CD14-positive monocyte (primary cell): ENCODE results near the gene ATE1. TPM values are rescaled to one million over a fixed set of nuclear protein-coding genes. Genes with fewer than 3 reads are reported as not detected.

Experiments
- DNase-seq, 3 donors: peaks; one replicate each; pipeline ENCODE4 v3.0.0-alpha.2; 2011 to 2022
- H2AFZ ChIP-seq: 2 replicates; pipeline ENCODE4 v1.6.0; 2012; ENCODE audit warnings: mild to moderate bottlenecking, low read depth, low read length, inconsistent platforms; ENCODE audit not compliant: insufficient read depth, poor library complexity, severe bottlenecking
- H3K27ac ChIP-seq, 2 donors: 1 replicate in 1 of 2; 2 replicates in 1 of 2; pipeline ENCODE4 v1.5.1; 2012 to 2013; ENCODE audit warnings: low read length in 2 of 2, control low read depth in 1 of 2, inconsistent platforms in 1 of 2, low read depth in 1 of 2, mild to moderate bottlenecking in 1 of 2
- H3K27me3 ChIP-seq, 2 donors: one replicate each; pipeline versions ENCODE4 v1.6.0 to v1.6.1; 2011 to 2013; ENCODE audit warnings: low read length in 2 of 2; ENCODE audit not compliant: control insufficient read depth in 2 of 2, insufficient read depth in 2 of 2
- H3K36me3 ChIP-seq, 2 donors: replicated peaks in 1 of 2; 1 replicate in 1 of 2; 2 replicates in 1 of 2; pipeline versions ENCODE4 v1.5.1 to v1.6.1; 2012 to 2013; ENCODE audit warnings: low read length in 2 of 2, control low read depth in 1 of 2, inconsistent platforms in 1 of 2, mild to moderate bottlenecking in 1 of 2; ENCODE audit not compliant: insufficient read depth in 2 of 2, control insufficient read depth in 1 of 2
- H3K4me1 ChIP-seq, 2 donors: 1 replicate in 1 of 2; 2 replicates in 1 of 2; pipeline versions ENCODE4 v1.5.1 to v1.6.1; 2012 to 2013; ENCODE audit warnings: low read length in 2 of 2, control low read depth in 1 of 2, inconsistent platforms in 1 of 2, mild to moderate bottlenecking in 1 of 2, moderate library complexity in 1 of 2; ENCODE audit not compliant: insufficient read depth in 2 of 2, control insufficient read depth in 1 of 2
- H3K4me2 ChIP-seq: replicated peaks from 2 replicates; pipeline ENCODE3; 2012; ENCODE audit warnings: low read length, moderate library complexity, mild to moderate bottlenecking; ENCODE audit not compliant: poor library complexity, severe bottlenecking; ENCODE audit errors: extremely low read depth
- H3K4me3 ChIP-seq, 3 experiments: fragments of 200-600 bp in 1 of 3; sonication (generic) in 1 of 3; replicated peaks in 1 of 3; 1 replicate in 2 of 3; 2 replicates in 1 of 3; pipeline ENCODE4 v1.5.1; 2011 to 2013; ENCODE audit warnings: low read length in 3 of 3, mild to moderate bottlenecking in 3 of 3, control low read depth in 2 of 3, low read depth in 2 of 3, inconsistent platforms in 1 of 3, moderate library complexity in 1 of 3
- H3K79me2 ChIP-seq: 2 replicates; pipeline ENCODE4 v1.6.0; 2012; ENCODE audit warnings: mild to moderate bottlenecking, control low read depth, inconsistent platforms, low read length, moderate library complexity; ENCODE audit not compliant: insufficient read depth
- H3K9ac ChIP-seq: 2 replicates; pipeline ENCODE4 v1.6.0; 2017; ENCODE audit warnings: low read length, mild to moderate bottlenecking; ENCODE audit not compliant: insufficient read depth, poor library complexity, severe bottlenecking
- H3K9me3 ChIP-seq, 2 donors: replicated peaks in 1 of 2; 1 replicate in 1 of 2; 2 replicates in 1 of 2; pipeline versions ENCODE4 v1.5.1 to v1.6.1; 2012 to 2013; ENCODE audit warnings: low read length in 2 of 2, control low read depth in 1 of 2; ENCODE audit not compliant: control insufficient read depth in 1 of 2, insufficient read depth in 1 of 2
- H4K20me1 ChIP-seq: 2 replicates; pipeline ENCODE4 v1.6.0; 2012; ENCODE audit warnings: mild to moderate bottlenecking, low read length, control low read depth, moderate library complexity; ENCODE audit not compliant: insufficient read depth
- H3K27ac Mint-ChIP-seq, 7 donors: one replicate each; pipeline ENCODE4 v1.8.0; 2020; ENCODE audit warnings: mild to moderate bottlenecking in 7 of 7, mixed read lengths in 7 of 7, moderate library complexity in 6 of 7, inconsistent platforms in 2 of 7
- H3K27me3 Mint-ChIP-seq, 3 donors: one replicate each; pipeline ENCODE4 v1.8.0; 2021 to 2022; ENCODE audit warnings: low read depth in 3 of 3, mild to moderate bottlenecking in 3 of 3, mixed read lengths in 3 of 3, moderate library complexity in 3 of 3, inconsistent platforms in 1 of 3
- H3K36me3 Mint-ChIP-seq, 2 donors: one replicate each; pipeline ENCODE4 v1.8.0; 2020; ENCODE audit warnings: mixed read lengths in 2 of 2, inconsistent platforms in 1 of 2, mild to moderate bottlenecking in 1 of 2
- H3K4me1 Mint-ChIP-seq: one replicate; pipeline ENCODE4 v1.8.0; 2020; ENCODE audit warnings: mild to moderate bottlenecking, mixed read lengths
- H3K4me3 Mint-ChIP-seq, 2 donors: one replicate each; pipeline ENCODE4 v1.8.0; 2020; ENCODE audit warnings: mild to moderate bottlenecking in 2 of 2, mixed read lengths in 2 of 2, moderate library complexity in 1 of 2
- H3K9me3 Mint-ChIP-seq, 7 donors: one replicate each; pipeline ENCODE4 v1.8.0; 2020 to 2022; ENCODE audit warnings: mixed read lengths in 7 of 7, mild to moderate bottlenecking in 6 of 7, moderate library complexity in 6 of 7, inconsistent platforms in 2 of 7
- WGBS: methylation state at CpG from one replicate; pipeline ENCODE4 v1.1.5; 2013; ENCODE audit warnings: missing lambda C conversion rate; ENCODE audit not compliant: insufficient coverage; 5-methylcytosine and 5-hydroxymethylcytosine counted together
- intact Hi-C, 2 donors: fragments of 100-400 bp; cut with micrococcal nuclease; formaldehyde crosslinking; loops; one replicate each; pipeline versions ENCODE4 v1.15.0 to v1.15.1; 2023
- polyA plus RNA-seq, 3 donors: library from polyadenylated mRNA; depleted of rRNA in 1 of 3; unstranded in 2 of 3; stranded (reverse) in 1 of 3; fragments of 300-500 nt in 2 of 3; fragments of >200 nt in 1 of 3; fragmentation: Illumina TruSeq in 2 of 3; gene quantifications; 1 replicate in 2 of 3; 2 replicates in 1 of 3; pipeline ENCODE4 v1.2.3, GENCODE V29; 2012 to 2021
- TF ChIP-seq, protein P1 (sequence below): fragments of 200-600 bp; IDR thresholded peaks from one replicate; pipeline ENCODE4 v1.8.0; 2022; ENCODE audit warnings: antibody characterized with exemption, mild to moderate bottlenecking

ATE1 gene
- polyA plus RNA-seq, 3 donors, result 9.2 to 19.5 (median 15.8) TPM

DNA sequence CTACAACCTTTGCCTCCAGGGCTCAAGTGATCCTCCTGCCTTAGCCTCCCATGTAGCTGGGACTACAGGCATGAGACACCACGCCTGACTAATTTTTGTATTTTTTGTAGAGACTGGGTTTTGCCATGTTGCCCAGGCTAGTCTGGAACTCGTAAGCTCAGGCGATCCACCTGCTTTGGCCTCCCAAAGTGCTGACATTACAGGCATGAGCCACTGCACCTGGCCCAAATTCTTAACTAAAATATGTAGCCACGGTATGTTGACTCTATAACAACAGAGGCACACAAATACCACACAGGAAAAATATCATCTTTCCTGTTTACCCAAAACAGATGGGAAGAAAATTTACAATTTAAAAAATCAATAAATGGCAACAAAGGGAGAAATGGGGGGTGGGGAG, 115.8 kb downstream of the ATE1 start:
- H3K9me3 Mint-ChIP-seq, result peaks cover 0 to 2% (median 0%) of the 10 kb centered on the region in 7 donors
- H3K27ac ChIP-seq, result no peak overlapping the region
- no peaks in the 10 kb centered on the region for H3K4me1 Mint-ChIP-seq
- no peaks in the 10 kb centered on the region for H3K9me3 ChIP-seq
- H2AFZ ChIP-seq, result no peak overlapping the region
- no peaks in the 10 kb centered on the region for H3K79me2 ChIP-seq
- TF ChIP-seq, protein P1, sequence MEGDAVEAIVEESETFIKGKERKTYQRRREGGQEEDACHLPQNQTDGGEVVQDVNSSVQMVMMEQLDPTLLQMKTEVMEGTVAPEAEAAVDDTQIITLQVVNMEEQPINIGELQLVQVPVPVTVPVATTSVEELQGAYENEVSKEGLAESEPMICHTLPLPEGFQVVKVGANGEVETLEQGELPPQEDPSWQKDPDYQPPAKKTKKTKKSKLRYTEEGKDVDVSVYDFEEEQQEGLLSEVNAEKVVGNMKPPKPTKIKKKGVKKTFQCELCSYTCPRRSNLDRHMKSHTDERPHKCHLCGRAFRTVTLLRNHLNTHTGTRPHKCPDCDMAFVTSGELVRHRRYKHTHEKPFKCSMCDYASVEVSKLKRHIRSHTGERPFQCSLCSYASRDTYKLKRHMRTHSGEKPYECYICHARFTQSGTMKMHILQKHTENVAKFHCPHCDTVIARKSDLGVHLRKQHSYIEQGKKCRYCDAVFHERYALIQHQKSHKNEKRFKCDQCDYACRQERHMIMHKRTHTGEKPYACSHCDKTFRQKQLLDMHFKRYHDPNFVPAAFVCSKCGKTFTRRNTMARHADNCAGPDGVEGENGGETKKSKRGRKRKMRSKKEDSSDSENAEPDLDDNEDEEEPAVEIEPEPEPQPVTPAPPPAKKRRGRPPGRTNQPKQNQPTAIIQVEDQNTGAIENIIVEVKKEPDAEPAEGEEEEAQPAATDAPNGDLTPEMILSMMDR, result no peak
- no peaks in the 10 kb centered on the region for H4K20me1 ChIP-seq
- H3K27me3 ChIP-seq, result no peaks in the 10 kb centered on the region
- no peak overlapping the region for H3K4me3 Mint-ChIP-seq
- no peak overlapping the region for H3K4me3 ChIP-seq
- no peaks in the 10 kb centered on the region for H3K4me1 ChIP-seq
- no peak overlapping the region for H3K9ac ChIP-seq
- 73% methylated on average over 4 of the region's 4 CpGs for WGBS
- H3K27me3 Mint-ChIP-seq, result no peaks in the 10 kb centered on the region
- H3K27ac Mint-ChIP-seq, result no peak overlapping the region
- H3K4me2 ChIP-seq, result no peak overlapping the region
- H3K36me3 ChIP-seq, result no peaks in the 10 kb centered on the region
- DNase-seq, result no peak
- intact Hi-C loops, result no loop called here
- H3K36me3 Mint-ChIP-seq, result peaks cover 0 to 4% of the 10 kb centered on the region in 2 donors

DNA sequence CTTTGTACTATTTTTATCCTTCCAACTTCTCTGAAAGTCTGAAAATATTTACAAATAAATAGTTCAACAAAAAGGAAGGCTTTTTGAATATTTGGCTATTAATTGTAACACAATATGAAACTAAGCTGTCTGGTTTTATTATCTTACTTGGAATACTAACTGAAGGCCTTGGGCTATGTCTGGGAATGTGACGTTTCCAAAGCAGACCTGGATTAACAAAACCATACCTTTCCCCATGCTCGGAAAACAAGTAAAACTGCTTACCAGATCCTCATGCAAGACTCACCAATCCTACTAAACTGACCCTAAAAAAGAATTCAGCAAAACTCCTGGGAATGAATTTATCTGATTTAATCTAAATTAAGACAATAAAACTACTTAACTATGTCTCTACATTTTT, 116.4 kb downstream of the ATE1 start:
- intact Hi-C loops, result no loop called here
- Histone ChIP-seq H2AFZ (no peak overlapping the region), H4K20me1 (no peaks in the 10 kb centered on the region), H3K27me3 (no peaks in the 10 kb centered on the region), H3K36me3 (no peaks in the 10 kb centered on the region), H3K9ac (no peak overlapping the region), H3K27ac (no peak overlapping the region), H3K9me3 (no peaks in the 10 kb centered on the region), H3K79me2 (no peaks in the 10 kb centered on the region), H3K4me3 (no peak overlapping the region), H3K4me1 (no peaks in the 10 kb centered on the region), H3K4me2 (no peak overlapping the region)
- WGBS, result no CpG with 5 or more reads among the region's 2 CpGs
- Mint-ChIP-seq H3K27ac (no peak overlapping the region), H3K36me3 (peaks cover 5% of the 10 kb centered on the region in 2 donors), H3K4me3 (no peak overlapping the region), H3K4me1 (no peaks in the 10 kb centered on the region), H3K9me3 (peaks cover 0 to 1% (median 0%) of the 10 kb centered on the region in 7 donors), H3K27me3 (no peaks in the 10 kb centered on the region)
- no peak for DNase-seq
- TF ChIP-seq, protein P1, result no peak
